Testis (tissue), 3 donors: ENCODE data around the gene SH3RF3. TPM values are rescaled to one million over a fixed set of nuclear protein-coding genes. Genes with fewer than 3 reads are reported as not detected.

Source experiments
- DNase-seq: peaks from one replicate; pipeline ENCODE4 v3.0.0-alpha.2; 2019
- H3K27ac ChIP-seq, 2 donors: fragments of 200-600 bp; sonication (generic); one replicate each; pipeline ENCODE4 v1.5.1; 2019
- H3K27me3 ChIP-seq: fragments of 200-600 bp; sonication (generic); one replicate; pipeline ENCODE4 v1.5.1; 2019
- H3K36me3 ChIP-seq: fragments of 200-600 bp; sonication (generic); one replicate; pipeline ENCODE4 v1.5.1; 2017; ENCODE audit warnings: low read depth; ENCODE audit errors: missing control alignments
- H3K4me1 ChIP-seq: fragments of 200-600 bp; sonication (generic); one replicate; pipeline ENCODE4 v1.5.1; 2019
- H3K4me3 ChIP-seq, 2 donors: fragments of 200-600 bp; sonication (generic); one replicate each; pipeline ENCODE4 v1.5.1; 2017 to 2019
- H3K9me3 ChIP-seq: fragments of 200-600 bp; sonication (generic); one replicate; pipeline ENCODE4 v1.5.1; 2017
- CTCF ChIP-seq, 3 experiments: fragments of 450-650 bp in 2 of 3; fragments of 200-600 bp in 1 of 3; sonication (generic) in 1 of 3; IDR thresholded peaks; one replicate each; pipeline ENCODE4 v1.5.1; 2016 to 2019; ENCODE audit warnings: antibody characterized with exemption in 3 of 3, mild to moderate bottlenecking in 2 of 3, moderate library complexity in 1 of 3
- POLR2A ChIP-seq: fragments of 450-650 bp; IDR thresholded peaks from one replicate; pipeline ENCODE4 v1.6.1; 2017; ENCODE audit warnings: antibody characterized with exemption, mild to moderate bottlenecking, moderate library complexity
- whole genome bisulfite sequencing, 2 donors: methylation state at CpG; one replicate each; pipeline ENCODE4 v1.1.5; 2018; 5-methylcytosine and 5-hydroxymethylcytosine counted together
- intact Hi-C: fragments of 100-400 bp; cut with DNase I; formaldehyde crosslinking; loops from one replicate; pipeline ENCODE4 v1.15.1; 2023; ENCODE audit warnings: low total_unique reads
- polyA plus RNA-seq: library from polyadenylated mRNA; stranded (reverse); fragments of 350-450 nt; fragmentation: Illumina TruSeq; extraction: RNeasy Lipid Tissue Mini Kit (QIAGEN cat#74804); gene quantifications from one replicate; pipeline ENCODE4 v1.2.3, GENCODE V29; 2014; ENCODE audit warnings: low read depth, low replicate concordance; ENCODE audit not compliant: insufficient read depth
- total RNA-seq, 2 donors: library from RNA; depleted of rRNA; stranded (reverse); fragments of >200 nt; gene quantifications; one replicate each; pipeline ENCODE4 v1.2.3, GENCODE V29; 2016

Gene SH3RF3
- total and polyA plus RNA-seq, 3 donors from 2014 or later = 9.3 to 20.1 (median 16.5) TPM

- no peaks in the 10 kb centered on the region for H3K27me3 ChIP-seq
- WGBS, 2 donors = 94 to 95% methylated on average over 4 of the region's 4 CpGs
- no peak overlapping the region for H3K4me3 ChIP-seq
- no peaks in the 10 kb centered on the region for H3K36me3 ChIP-seq
- no peak for DNase-seq
- no peaks in the 10 kb centered on the region for H3K9me3 ChIP-seq
- no peaks in the 10 kb centered on the region for H3K4me1 ChIP-seq
- no peak overlapping the region for H3K27ac ChIP-seq
- intact Hi-C loops = no loop called here
- no peak for TF ChIP-seq POLR2A
- no peak for TF ChIP-seq CTCF (IDR thresholded peaks at IDR 0.05)
These were observed 331.7 kb downstream of the SH3RF3 start for GRCh38 chr2:109460553-109461324.

- no peak for DNase-seq
- Histone ChIP-seq H3K36me3 (no peaks in the 10 kb centered on the region), H3K27ac (no peak overlapping the region), H3K9me3 (no peaks in the 10 kb centered on the region), H3K27me3 (no peaks in the 10 kb centered on the region), H3K4me3 (no peak overlapping the region), H3K4me1 (no peaks in the 10 kb centered on the region)
- WGBS, 2 donors = 86 to 90% methylated on average over 6 of the region's 6 CpGs
- TF ChIP-seq POLR2A = no peak
- no peak for TF ChIP-seq CTCF (IDR thresholded peaks at IDR 0.05)
- intact Hi-C loops = no loop called here
These were observed 334.2 kb downstream of the SH3RF3 start for GRCh38 chr2:109463236-109463635.

- DNase-seq = no peak
- Histone ChIP-seq H3K4me1 (no peaks in the 10 kb centered on the region), H3K27me3 (no peaks in the 10 kb centered on the region), H3K9me3 (no peaks in the 10 kb centered on the region), H3K36me3 (no peaks in the 10 kb centered on the region), H3K4me3 (no peak overlapping the region), H3K27ac (no peak overlapping the region)
- TF ChIP-seq CTCF (IDR thresholded peaks at IDR 0.05) (no peak), POLR2A (no peak)
- 91 to 96% methylated on average over 5 of the region's 5 CpGs for WGBS, 2 donors
- intact Hi-C loops = no loop called here
These were observed 334.9 kb downstream of the SH3RF3 start for GRCh38 chr2:109463891-109464290.

- no peak for DNase-seq
- TF ChIP-seq POLR2A = no peak
- intact Hi-C loops = no loop called here
These were observed 337.9 kb downstream of the SH3RF3 start for GRCh38 chr2:109466674-109467575.

GRCh38 chr2:109467701-109468100 lies 338.7 kb downstream of the SH3RF3 start:
- no peaks in the 10 kb centered on the region for H3K27me3 ChIP-seq
- no peaks in the 10 kb centered on the region for H3K4me1 ChIP-seq
- no peak overlapping the region for H3K27ac ChIP-seq
- H3K9me3 ChIP-seq = no peaks in the 10 kb centered on the region
- H3K36me3 ChIP-seq = no peaks in the 10 kb centered on the region
- H3K4me3 ChIP-seq = no peak overlapping the region
- WGBS, 2 donors = 78 to 93% methylated on average over 7 to 9 of the region's 9 CpGs
- TF ChIP-seq POLR2A (no peak), CTCF (IDR thresholded peaks at IDR 0.05) (no peak)
- intact Hi-C loops = no loop called here
- DNase-seq = no peak

More at GRCh38 chr2:109466674-109467575, 337.9 kb downstream of the SH3RF3 start:
- Histone ChIP-seq H3K27me3 (no peaks in the 10 kb centered on the region), H3K27ac (no peak overlapping the region), H3K36me3 (no peaks in the 10 kb centered on the region), H3K4me1 (no peaks in the 10 kb centered on the region), H3K9me3 (no peaks in the 10 kb centered on the region), H3K4me3 (no peak overlapping the region)
- WGBS, 2 donors = 83 to 86% methylated on average over 7 to 8 of the region's 8 CpGs
